GM23248 (cell line): Measurements from ENCODE around the gene ZNF652. TPM values are rescaled to one million over a fixed set of nuclear protein-coding genes. Genes with fewer than 3 reads are reported as not detected.

ENCODE experiments used
- DNase-seq: peaks from one replicate; pipeline ENCODE4 v3.0.0-alpha.2; 2015
- H2AFZ ChIP-seq: fragments of 200-600 bp; sonication (generic); 2 replicates; pipeline ENCODE4 v1.6.1; 2016; ENCODE audit warnings: antibody characterized with exemption
- H3F3A ChIP-seq: fragments of 200-600 bp; sonication (generic); 2 replicates; pipeline ENCODE4 v1.6.1; 2016; ENCODE audit warnings: mild to moderate bottlenecking, antibody characterized with exemption, mixed run types; ENCODE audit not compliant: insufficient read depth
- H3K27ac ChIP-seq: fragments of 200-600 bp; sonication (generic); 2 replicates; pipeline ENCODE4 v1.5.1; 2016; ENCODE audit warnings: mild to moderate bottlenecking
- H3K27me3 ChIP-seq: fragments of 200-600 bp; sonication (generic); replicated peaks from 2 replicates; pipeline ENCODE4 v1.6.1; 2016; ENCODE audit warnings: mild to moderate bottlenecking; ENCODE audit not compliant: insufficient read depth
- H3K36me3 ChIP-seq: fragments of 200-600 bp; sonication (generic); 2 replicates; pipeline ENCODE4 v1.6.1; 2016; ENCODE audit warnings: low read depth, mild to moderate bottlenecking
- H3K4me1 ChIP-seq: fragments of 200-600 bp; sonication (generic); 2 replicates; pipeline ENCODE4 v1.6.1; 2016; ENCODE audit warnings: mild to moderate bottlenecking; ENCODE audit not compliant: insufficient read depth
- H3K4me2 ChIP-seq: fragments of 200-600 bp; sonication (generic); one replicate; pipeline ENCODE4 v1.6.1; 2016; ENCODE audit warnings: mild to moderate bottlenecking; ENCODE audit not compliant: unreplicated experiment
- H3K4me3 ChIP-seq: fragments of 200-600 bp; sonication (generic); 2 replicates; pipeline ENCODE4 v1.5.1; 2016; ENCODE audit warnings: mild to moderate bottlenecking
- H3K79me2 ChIP-seq: fragments of 200-600 bp; sonication (generic); 2 replicates; pipeline ENCODE4 v1.6.1; 2016; ENCODE audit warnings: mild to moderate bottlenecking; ENCODE audit not compliant: insufficient read depth
- H3K9ac ChIP-seq: fragments of 200-600 bp; sonication (generic); 2 replicates; pipeline ENCODE4 v1.6.1; 2016; ENCODE audit warnings: mild to moderate bottlenecking
- H3K9me2 ChIP-seq: fragments of 200-600 bp; sonication (generic); 2 replicates; pipeline ENCODE4 v1.6.1; 2016; ENCODE audit warnings: mixed run types, mild to moderate bottlenecking, moderate library complexity; ENCODE audit not compliant: insufficient read depth
- H3K9me3 ChIP-seq: fragments of 200-600 bp; sonication (generic); one replicate; pipeline ENCODE4 v1.6.1; 2017; ENCODE audit warnings: low read depth
- H4K20me1 ChIP-seq: fragments of 200-600 bp; sonication (generic); 2 replicates; pipeline ENCODE4 v1.6.0; 2016; ENCODE audit not compliant: insufficient read depth
- EZH2 ChIP-seq: fragments of 200-600 bp; sonication (generic); IDR thresholded peaks from 2 replicates; pipeline ENCODE4 v1.6.1; 2018; ENCODE audit warnings: antibody characterized with exemption, mild to moderate bottlenecking; ENCODE audit not compliant: insufficient read depth, poor library complexity, severe bottlenecking
- EZH2phosphoT487 ChIP-seq: fragments of 200-600 bp; sonication (generic); IDR thresholded peaks from 2 replicates; pipeline ENCODE4 v1.6.1; 2018; ENCODE audit warnings: antibody characterized with exemption, moderate library complexity, mild to moderate bottlenecking, low read depth; ENCODE audit not compliant: insufficient read depth
- WGBS, 2 experiments: methylation state at CpG; one replicate each; pipeline ENCODE4 v1.1.6; 2015 to 2017; ENCODE audit warnings: low lambda C conversion rate in 2 of 2, low coverage in 1 of 2; ENCODE audit errors: missing lambda C conversion rate in 2 of 2; 5-methylcytosine and 5-hydroxymethylcytosine counted together
- in situ Hi-C: fragments of 300-500 bp; cut with MboI; formaldehyde crosslinking; loops from 2 replicates; pipeline ENCODE4 v1.15.0; 2020
- polyA plus RNA-seq: library from polyadenylated mRNA; unstranded; fragments of >200 nt; fragmentation: Nextera tagmentation; extraction: Ambion mirVana; gene quantifications from 2 replicates; pipeline ENCODE4 v1.2.1, GENCODE V29; 2016
- total RNA-seq: library from RNA; depleted of rRNA; stranded (reverse); fragments of >200 nt; shearing (Covaris generic); gene quantifications from 2 replicates; pipeline ENCODE4 v1.2.3, GENCODE V29; 2014

The ZNF652 gene
- total and polyA plus RNA-seq, 2 experiments from 2014 or later = 12.4 to 17.2 TPM

DNA sequence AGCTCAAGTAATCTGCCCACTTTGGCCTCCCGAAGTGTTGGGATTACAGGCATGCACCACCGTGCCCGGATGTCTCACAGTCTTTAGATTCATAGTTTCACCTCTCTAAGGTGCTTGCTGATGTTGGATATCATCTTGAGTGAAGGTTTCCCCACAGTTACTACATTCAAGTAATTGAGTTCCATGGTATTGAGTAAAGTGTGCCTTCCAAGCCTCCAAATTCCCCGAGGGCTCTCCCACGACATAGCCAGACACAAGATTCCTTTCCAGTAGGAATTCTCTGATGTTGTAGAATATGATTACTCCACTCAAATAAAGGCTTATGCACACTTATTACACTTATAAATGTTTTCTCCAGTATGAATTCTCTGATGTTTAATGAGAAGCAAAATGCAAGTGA lies 16.3 kb upstream of the ZNF652 start:
- H2AFZ ChIP-seq = no peak overlapping the region
- H4K20me1 ChIP-seq = no peaks in the 10 kb centered on the region
- no peaks in the 10 kb centered on the region for H3F3A ChIP-seq
- H3K27me3 ChIP-seq = no peaks in the 10 kb centered on the region
- TF ChIP-seq EZH2phosphoT487 = no peak
- no peak for TF ChIP-seq EZH2
- H3K9ac ChIP-seq = no peak overlapping the region
- WGBS, 2 experiments = 69% methylated on average over 5 of the region's 5 CpGs
- no peak overlapping the region for H3K4me2 ChIP-seq
- no peaks in the 10 kb centered on the region for H3K36me3 ChIP-seq
- no peaks in the 10 kb centered on the region for H3K79me2 ChIP-seq
- DNase-seq = no peak
- no peak overlapping the region for H3K4me3 ChIP-seq
- no peaks in the 10 kb centered on the region for H3K9me3 ChIP-seq
- H3K4me1 ChIP-seq = no peaks in the 10 kb centered on the region
- H3K27ac ChIP-seq = no peak overlapping the region
- in situ Hi-C loops = no loop called here
- H3K9me2 ChIP-seq = no peaks in the 10 kb centered on the region

- Histone ChIP-seq H3K27ac (no peak overlapping the region), H3K79me2 (no peaks in the 10 kb centered on the region), H3K27me3 (no peaks in the 10 kb centered on the region), H3F3A (no peaks in the 10 kb centered on the region), H3K4me3 (no peak overlapping the region), H4K20me1 (no peaks in the 10 kb centered on the region), H2AFZ (no peak overlapping the region), H3K9me2 (no peaks in the 10 kb centered on the region), H3K9ac (no peak overlapping the region), H3K4me2 (no peak overlapping the region), H3K9me3 (no peaks in the 10 kb centered on the region), H3K4me1 (no peaks in the 10 kb centered on the region), H3K36me3 (no peaks in the 10 kb centered on the region)
- TF ChIP-seq EZH2phosphoT487 (no peak), EZH2 (no peak)
- WGBS, 2 experiments = 100% methylated on average over 1 of the region's 1 CpG
- DNase-seq = no peak
- in situ Hi-C loops = no loop called here
Observed at GRCh38 chr17:49375544-49375943, 13.5 kb upstream of the ZNF652 start.

- Histone ChIP-seq H2AFZ (no peak overlapping the region), H3K9ac (no peak overlapping the region), H3K4me3 (no peak overlapping the region), H3K9me2 (no peaks in the 10 kb centered on the region), H3K27ac (no peak overlapping the region), H3K36me3 (no peaks in the 10 kb centered on the region), H4K20me1 (no peaks in the 10 kb centered on the region), H3K4me2 (no peak overlapping the region), H3K27me3 (no peaks in the 10 kb centered on the region), H3F3A (no peaks in the 10 kb centered on the region), H3K9me3 (no peaks in the 10 kb centered on the region), H3K79me2 (no peaks in the 10 kb centered on the region), H3K4me1 (no peaks in the 10 kb centered on the region)
- TF ChIP-seq EZH2phosphoT487 = no peak
- TF ChIP-seq EZH2 = no peak
- in situ Hi-C loops = no loop called here
- no peak for DNase-seq
- 81 to 82% methylated on average over 6 of the region's 6 CpGs for WGBS, 2 experiments
Observed at GRCh38 chr17:49373115-49373514, 11.1 kb upstream of the ZNF652 start.

DNA sequence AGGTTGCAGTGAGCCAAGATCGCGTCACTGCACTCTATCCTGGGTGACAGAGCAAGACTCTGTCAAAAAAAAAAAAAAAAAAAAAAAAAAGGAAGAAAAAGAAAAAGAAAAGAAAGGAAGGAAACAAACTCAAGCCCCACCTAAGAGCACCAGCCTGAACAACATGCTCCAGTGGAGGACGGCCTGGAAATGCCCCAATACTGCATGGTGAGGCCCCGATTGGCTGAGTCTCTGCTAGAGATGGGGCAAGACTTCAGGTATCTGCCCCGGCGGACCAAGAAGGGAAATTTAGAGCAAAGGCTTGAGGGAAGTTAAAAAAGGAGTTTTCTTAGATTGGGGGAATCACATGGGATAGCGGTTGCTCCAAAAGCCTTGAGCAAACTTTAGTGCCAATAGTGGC lies 10.4 kb upstream of the ZNF652 start:
- H3K4me2 ChIP-seq = no peak overlapping the region
- H3K9ac ChIP-seq = no peak overlapping the region
- DNase-seq = no peak
- WGBS, 2 experiments = 83 to 86% methylated on average over 7 of the region's 7 CpGs
- no peaks in the 10 kb centered on the region for H3K9me2 ChIP-seq
- no peak for TF ChIP-seq EZH2phosphoT487
- no peak for TF ChIP-seq EZH2
- no peaks in the 10 kb centered on the region for H3F3A ChIP-seq
- in situ Hi-C loops = no loop called here
- H3K27ac ChIP-seq = no peak overlapping the region
- H3K4me3 ChIP-seq = no peak overlapping the region
- H3K36me3 ChIP-seq = no peaks in the 10 kb centered on the region
- H4K20me1 ChIP-seq = no peaks in the 10 kb centered on the region
- H3K4me1 ChIP-seq = no peaks in the 10 kb centered on the region
- H3K9me3 ChIP-seq = no peaks in the 10 kb centered on the region
- H3K79me2 ChIP-seq = no peaks in the 10 kb centered on the region
- H3K27me3 ChIP-seq = no peaks in the 10 kb centered on the region
- H2AFZ ChIP-seq = no peak overlapping the region

- no peak overlapping the region for H2AFZ ChIP-seq
- H3K4me2 ChIP-seq = no peak overlapping the region
- H3K36me3 ChIP-seq = no peaks in the 10 kb centered on the region
- no peak overlapping the region for H3K4me3 ChIP-seq
- H3K9ac ChIP-seq = no peak overlapping the region
- no peaks in the 10 kb centered on the region for H4K20me1 ChIP-seq
- no peaks in the 10 kb centered on the region for H3K79me2 ChIP-seq
- no peaks in the 10 kb centered on the region for H3K27me3 ChIP-seq
- WGBS, 2 experiments = 46 to 61% methylated on average over 8 to 13 of the region's 13 CpGs
- no peak overlapping the region for H3K27ac ChIP-seq
- H3K9me3 ChIP-seq = no peaks in the 10 kb centered on the region
- H3K9me2 ChIP-seq = no peaks in the 10 kb centered on the region
- in situ Hi-C loops = no loop called here
- no peaks in the 10 kb centered on the region for H3K4me1 ChIP-seq
- TF ChIP-seq EZH2phosphoT487 (no peak), EZH2 (no peak)
- no peak for DNase-seq
- H3F3A ChIP-seq = no peaks in the 10 kb centered on the region
Observed at GRCh38 chr17:49370971-49371834, 9.2 kb upstream of the ZNF652 start.
